ENCODE data around the gene SLC6A16.

DNA sequence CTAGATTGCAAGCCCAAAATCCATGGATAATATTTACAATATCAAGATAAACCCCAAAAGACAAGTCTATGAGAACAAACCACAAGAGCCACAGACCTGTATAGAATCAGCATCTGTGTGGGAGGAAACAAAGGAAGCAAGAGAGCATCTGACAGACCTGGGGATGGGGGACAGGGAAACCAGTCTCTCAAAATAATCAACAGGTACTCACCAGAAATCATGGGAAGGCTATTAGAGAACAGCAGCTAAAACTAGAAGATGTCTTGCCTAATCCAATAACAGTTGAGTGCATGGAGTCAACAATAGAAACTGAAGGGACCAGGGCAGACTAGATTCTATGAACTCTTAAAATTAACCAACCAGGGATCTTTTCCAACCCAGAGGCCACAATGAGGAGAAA, 8.7 kb downstream of the SLC6A16 start:
- TF ChIP-seq POLR2A (IDR thresholded peaks at IDR 0.05; ENCODE audit: low read depth, low read length) (no peak), TAF1 (IDR thresholded peaks at IDR 0.05; ENCODE audit: low read depth, low read length) (no peak), POLR2AphosphoS5 (IDR thresholded peaks at IDR 0.05; ENCODE audit: low read depth, low read length) (no peak), POU2F2 (IDR thresholded peaks at IDR 0.05; ENCODE audit: low read depth, low read length) (no peak), SPI1 (IDR thresholded peaks at IDR 0.05; ENCODE audit: low read depth, low read length) (no peak)
